Naive thymus-derived CD4-positive, alpha-beta T cell (primary cell): ENCODE results near the gene LRP3. TPM values are rescaled to one million over a fixed set of nuclear protein-coding genes. Genes with fewer than 3 reads are reported as not detected.

Experiments
- ATAC-seq: fragments of 150-1000 bp; cut with Tn5 transposase; 2 replicates; pipeline ENCODE4 v1.10.0; 2021; ENCODE audit warnings: mild to moderate bottlenecking, moderate library complexity
- CTCF ChIA-PET: fragments of 350-600 bp; sonication (Branson Sonifier 250); formaldehyde crosslinking; loops from one replicate; lab custom pipeline; 2021; ENCODE audit warnings: antibody characterized with exemption; lab: Charles Lee
- POLR2A ChIA-PET: fragments of 350-600 bp; sonication (Branson Sonifier 250); formaldehyde crosslinking; loops from one replicate; lab custom pipeline; 2021; ENCODE audit warnings: antibody characterized with exemption, inconsistent platforms; lab: Charles Lee
- DNase-seq, 9 donors: peaks; one replicate each; pipeline versions ENCODE4 v3.0.0 to v3.0.0-alpha.2; 2020 to 2022; ENCODE audit warnings: mixed read lengths in 1 of 9
- H3K27ac ChIP-seq: one replicate; pipeline ENCODE4 v1.7.0; 2013; ENCODE audit warnings: mild to moderate bottlenecking, low read depth, low read length, moderate library complexity
- H3K27me3 ChIP-seq, 2 donors: one replicate each; pipeline ENCODE4 v1.7.0; 2013; ENCODE audit warnings: low read length in 2 of 2, mild to moderate bottlenecking in 2 of 2, moderate library complexity in 2 of 2; ENCODE audit not compliant: control insufficient read depth in 2 of 2, insufficient read depth in 2 of 2
- H3K36me3 ChIP-seq, 3 experiments: 1 replicate in 2 of 3; 2 replicates in 1 of 3; pipeline ENCODE4 v1.7.0; 2013; ENCODE audit warnings: low read length in 3 of 3, mild to moderate bottlenecking in 3 of 3, moderate library complexity in 1 of 3; ENCODE audit not compliant: insufficient read depth in 3 of 3, control insufficient read depth in 2 of 3
- H3K4me1 ChIP-seq, 2 donors: one replicate each; pipeline ENCODE4 v1.7.0; 2013; ENCODE audit warnings: low read length in 2 of 2, mild to moderate bottlenecking in 2 of 2, moderate library complexity in 1 of 2; ENCODE audit not compliant: control insufficient read depth in 2 of 2, insufficient read depth in 2 of 2
- H3K4me3 ChIP-seq: 2 replicates; pipeline ENCODE4 v1.7.0; 2013; ENCODE audit warnings: mild to moderate bottlenecking, low read length
- H3K9me3 ChIP-seq, 3 experiments: 1 replicate in 2 of 3; 2 replicates in 1 of 3; pipeline ENCODE4 v1.7.0; 2013; ENCODE audit warnings: low read length in 3 of 3; ENCODE audit not compliant: control insufficient read depth in 2 of 3
- H3K27ac Mint-ChIP-seq, 9 donors: one replicate each; pipeline ENCODE4 v1.8.0; 2020 to 2022; ENCODE audit warnings: mixed read lengths in 9 of 9, mild to moderate bottlenecking in 8 of 9, moderate library complexity in 5 of 9, inconsistent platforms in 2 of 9
- H3K27me3 Mint-ChIP-seq, 5 donors: one replicate each; pipeline ENCODE4 v1.8.0; 2021 to 2022; ENCODE audit warnings: mixed read lengths in 5 of 5, mild to moderate bottlenecking in 1 of 5
- H3K36me3 Mint-ChIP-seq, 5 donors: one replicate each; pipeline ENCODE4 v1.8.0; 2020 to 2022; ENCODE audit warnings: mixed read lengths in 5 of 5, mild to moderate bottlenecking in 3 of 5, inconsistent platforms in 1 of 5
- H3K4me1 Mint-ChIP-seq, 7 donors: one replicate each; pipeline ENCODE4 v1.8.0; 2020 to 2022; ENCODE audit warnings: mixed read lengths in 7 of 7, mild to moderate bottlenecking in 3 of 7, inconsistent platforms in 1 of 7
- H3K4me3 Mint-ChIP-seq, 10 donors: one replicate each; pipeline ENCODE4 v1.8.0; 2020 to 2022; ENCODE audit warnings: mild to moderate bottlenecking in 10 of 10, mixed read lengths in 10 of 10, moderate library complexity in 6 of 10, inconsistent platforms in 2 of 10
- H3K9me3 Mint-ChIP-seq, 11 donors: one replicate each; pipeline ENCODE4 v1.8.0; 2020 to 2022; ENCODE audit warnings: mixed read lengths in 11 of 11, mild to moderate bottlenecking in 4 of 11, inconsistent platforms in 1 of 11, moderate library complexity in 1 of 11
- intact Hi-C, 2 donors: fragments of 100-400 bp; cut with micrococcal nuclease; formaldehyde crosslinking; loops; one replicate each; pipeline ENCODE4 v1.15.1; 2023
- polyA plus RNA-seq, 2 donors: library from polyadenylated mRNA; unstranded; fragments of 300-500 nt; fragmentation: Illumina TruSeq; gene quantifications; one replicate each; pipeline ENCODE4 v1.2.3, GENCODE V29; 2021
- total RNA-seq, 6 experiments: library from RNA in 5 of 6; stranded (reverse) in 5 of 6; gene quantifications; 1 replicate in 5 of 6; 2 replicates in 1 of 6; pipeline ENCODE4 v1.2.3 and lab custom pipeline; 2021 to 2026

The LRP3 gene
- total and polyA plus RNA-seq, 7 experiments from 2014 or later, result 0.34 to 2.6 (median 0.40) TPM; not detected in 3

- Histone ChIP-seq H3K9me3 (peaks cover 0 to 10% (median 0%) of the 10 kb centered on the region in 3 experiments), H3K4me1 (peaks cover 3 to 7% of the 10 kb centered on the region in 2 donors), H3K4me3 (no peak overlapping the region), H3K27me3 (peaks cover 7 to 10% of the 10 kb centered on the region in 2 donors), H3K27ac (no peak overlapping the region), H3K36me3 (no peaks in the 10 kb centered on the region)
- CTCF ChIA-PET, result interaction anchor here (1.4 kb wide), 1 partner anchor 181 kb away, joined by 3 read pairs; no protein-coding TSS in a partner anchor
- peaks cover 56 to 70% (median 64%) of the 10 kb centered on the region in 5 donors for H3K27me3 Mint-ChIP-seq
- intact Hi-C loops, result no loop called here
- no peak overlapping the region for H3K27ac Mint-ChIP-seq
- ATAC-seq (peak; percentile 63), DNase-seq (no peak)
- POLR2A ChIA-PET, result no interaction called here
- H3K36me3 Mint-ChIP-seq, result peaks cover 0 to 26% (median 9%) of the 10 kb centered on the region in 5 donors
- H3K9me3 Mint-ChIP-seq, result peaks cover 9 to 37% (median 19%) of the 10 kb centered on the region in 11 donors
- H3K4me1 Mint-ChIP-seq, result peaks cover 0 to 13% (median 8%) of the 10 kb centered on the region in 7 donors
- peak overlapping the region in 9 of 10 donors; percentile 63 to 86 (median 74) for H3K4me3 Mint-ChIP-seq
These were observed 32.6 kb downstream of the LRP3 start for GRCh38 chr19:33226550-33227241.

GRCh38 chr19:33227242-33227650, 33.1 kb downstream of the LRP3 start:
- DNase-seq, result no peak
- peaks cover 0 to 13% (median 8%) of the 10 kb centered on the region in 7 donors for H3K4me1 Mint-ChIP-seq
- peaks cover 0 to 26% (median 9%) of the 10 kb centered on the region in 5 donors for H3K36me3 Mint-ChIP-seq
- ATAC-seq, result no peak
- Histone ChIP-seq H3K27me3 (peaks cover 7 to 10% of the 10 kb centered on the region in 2 donors), H3K4me1 (peaks cover 3 to 7% of the 10 kb centered on the region in 2 donors), H3K36me3 (no peaks in the 10 kb centered on the region), H3K27ac (no peak overlapping the region), H3K9me3 (peaks cover 0 to 10% (median 0%) of the 10 kb centered on the region in 3 experiments), H3K4me3 (no peak overlapping the region)
- CTCF ChIA-PET, result interaction anchor here (1.0 to 1.4 kb wide), 2 partner anchors 180 to 186 kb away, joined by 3 read pairs; no protein-coding TSS in a partner anchor
- peaks cover 56 to 69% (median 64%) of the 10 kb centered on the region in 5 donors for H3K27me3 Mint-ChIP-seq
- intact Hi-C loops, result no loop called here
- H3K27ac Mint-ChIP-seq, result no peak overlapping the region
- POLR2A ChIA-PET, result no interaction called here
- H3K4me3 Mint-ChIP-seq, result peak overlapping the region in 9 of 10 donors; percentile 5 to 79 (median 68)
- peaks cover 9 to 37% (median 19%) of the 10 kb centered on the region in 11 donors for H3K9me3 Mint-ChIP-seq

GRCh38 chr19:33227870-33228599, 33.9 kb downstream of the LRP3 start:
- peaks cover 0 to 13% (median 8%) of the 10 kb centered on the region in 7 donors for H3K4me1 Mint-ChIP-seq
- peaks cover 9 to 37% (median 19%) of the 10 kb centered on the region in 11 donors for H3K9me3 Mint-ChIP-seq
- H3K36me3 Mint-ChIP-seq, result peaks cover 0 to 26% (median 9%) of the 10 kb centered on the region in 5 donors
- Histone ChIP-seq H3K36me3 (no peaks in the 10 kb centered on the region), H3K27me3 (peaks cover 7 to 10% of the 10 kb centered on the region in 2 donors), H3K4me3 (no peak overlapping the region), H3K4me1 (peaks cover 3 to 7% of the 10 kb centered on the region in 2 donors), H3K27ac (no peak overlapping the region), H3K9me3 (peaks cover 0 to 10% (median 0%) of the 10 kb centered on the region in 3 experiments)
- H3K4me3 Mint-ChIP-seq, result peak overlapping the region in 3 of 10 donors; percentile 4 to 59 (median 5)
- intact Hi-C loops, result no loop called here
- DNase-seq (no peak), ATAC-seq (no peak)
- POLR2A ChIA-PET, result interaction anchor here (0.7 kb wide), 1 partner anchor 146 kb away, joined by 3 read pairs; no protein-coding TSS in a partner anchor
- CTCF ChIA-PET, result interaction anchor here (1.0 to 1.4 kb wide), 2 partner anchors 179 to 186 kb away, joined by 3 read pairs; no protein-coding TSS in a partner anchor
- H3K27me3 Mint-ChIP-seq, result peaks cover 51 to 61% (median 57%) of the 10 kb centered on the region in 5 donors
- H3K27ac Mint-ChIP-seq, result no peak overlapping the region

DNA sequence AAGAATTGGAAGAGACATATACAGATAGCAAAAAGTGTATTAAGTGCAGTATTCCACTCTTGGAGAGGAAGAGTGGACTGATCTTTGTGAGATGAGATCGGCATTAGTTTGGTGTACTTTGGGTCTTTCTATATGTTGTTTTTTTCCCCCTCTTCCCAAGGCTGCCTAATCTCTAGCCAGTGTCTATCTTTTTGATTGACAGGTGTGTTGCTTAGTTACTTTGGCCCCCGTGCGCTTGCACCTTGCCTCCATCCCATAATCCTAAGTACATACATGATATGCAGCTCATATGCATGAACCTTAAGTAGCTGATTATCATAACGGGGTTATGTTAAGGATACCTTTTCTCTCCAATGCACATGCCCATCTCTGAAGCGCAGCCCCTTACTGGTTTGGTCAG, 35.8 kb downstream of the LRP3 start:
- H3K36me3 Mint-ChIP-seq, result peaks cover 0 to 26% (median 9%) of the 10 kb centered on the region in 5 donors
- no peaks in the 10 kb centered on the region for H3K36me3 ChIP-seq
- intact Hi-C loops, result loop anchor here in 1 of 2 donors (10.0 kb wide), 1 partner anchor 75 kb away; the partner anchor contains the start of gene CEBPA
- H3K27ac ChIP-seq, result no peak overlapping the region
- POLR2A ChIA-PET, result no interaction called here
- no peak for ATAC-seq
- peaks cover 7% of the 10 kb centered on the region in 2 donors for H3K27me3 ChIP-seq
- H3K27ac Mint-ChIP-seq, result no peak overlapping the region
- H3K4me1 Mint-ChIP-seq, result peaks cover 0 to 11% (median 8%) of the 10 kb centered on the region in 7 donors
- peaks cover 36 to 49% (median 44%) of the 10 kb centered on the region in 5 donors for H3K27me3 Mint-ChIP-seq
- no peak overlapping the region for H3K4me3 ChIP-seq
- H3K9me3 Mint-ChIP-seq, result peaks cover 9 to 37% (median 19%) of the 10 kb centered on the region in 11 donors
- CTCF ChIA-PET, result no interaction called here
- peaks cover 3 to 7% of the 10 kb centered on the region in 2 donors for H3K4me1 ChIP-seq
- no peak for DNase-seq
- H3K4me3 Mint-ChIP-seq, result no peak overlapping the region
- peaks cover 0 to 10% (median 0%) of the 10 kb centered on the region in 3 experiments for H3K9me3 ChIP-seq

DNA sequence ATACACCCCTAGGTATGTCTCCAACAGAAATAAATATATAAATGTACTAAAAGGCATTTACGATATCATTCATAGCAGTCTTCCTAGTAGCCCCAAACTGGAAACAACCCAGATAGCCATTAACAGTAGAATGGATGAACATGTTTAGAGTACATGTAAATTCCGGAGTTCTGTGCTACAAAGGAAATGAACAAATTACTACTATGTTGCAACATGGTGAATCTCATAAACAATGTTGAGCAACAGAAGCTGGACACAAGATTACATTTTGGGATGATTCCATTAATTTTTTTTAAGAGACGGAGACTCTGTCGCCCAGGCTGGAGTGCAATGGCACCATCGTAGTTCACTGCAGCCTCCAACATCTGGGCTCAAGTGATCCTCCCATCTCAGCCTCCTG, 37.4 kb downstream of the LRP3 start:
- Histone ChIP-seq H3K27me3 (peaks cover 5 to 7% of the 10 kb centered on the region in 2 donors), H3K36me3 (no peaks in the 10 kb centered on the region), H3K9me3 (peaks cover 0 to 10% (median 0%) of the 10 kb centered on the region in 3 experiments), H3K27ac (no peak overlapping the region), H3K4me3 (no peak overlapping the region), H3K4me1 (peaks cover 0 to under 1% of the 10 kb centered on the region in 2 donors)
- no peak for ATAC-seq
- Mint-ChIP-seq H3K36me3 (peaks cover 0 to 22% (median 5%) of the 10 kb centered on the region in 5 donors), H3K27me3 (peaks cover 26 to 39% (median 36%) of the 10 kb centered on the region in 5 donors), H3K4me3 (no peak overlapping the region), H3K4me1 (peaks cover 0 to 5% (median 0%) of the 10 kb centered on the region in 7 donors), H3K9me3 (peaks cover 9 to 34% (median 19%) of the 10 kb centered on the region in 11 donors), H3K27ac (no peak overlapping the region)
- ChIA-PET POLR2A (no interaction called here), CTCF (no interaction called here)
- intact Hi-C loops, result loop anchor here in 1 of 2 donors (10.0 kb wide), 1 partner anchor 73 kb away; the partner anchor contains the start of gene CEBPA
- DNase-seq, result no peak

DNA sequence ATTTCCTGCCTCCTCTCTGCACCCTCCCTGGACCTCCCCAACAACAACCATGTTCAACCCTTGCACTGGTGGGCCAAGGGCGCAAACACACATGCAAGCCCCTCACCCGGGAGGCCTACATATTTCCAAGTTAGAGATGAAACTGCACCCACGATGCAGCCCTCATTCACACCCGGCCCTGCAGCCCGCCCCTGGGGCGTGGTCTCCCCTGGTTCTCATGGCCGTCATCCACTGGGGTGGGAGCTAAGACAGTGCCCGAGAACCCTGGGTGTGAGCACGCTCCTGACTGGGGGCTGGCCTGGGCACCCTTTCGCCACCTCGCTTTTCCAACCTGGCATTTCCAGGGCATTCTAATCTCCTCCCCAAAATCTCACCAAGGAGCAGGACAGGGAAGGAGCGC, 38.5 kb downstream of the LRP3 start:
- no peak overlapping the region for H3K4me3 ChIP-seq
- H3K27me3 ChIP-seq, result peaks cover 0 to 2% of the 10 kb centered on the region in 2 donors
- Mint-ChIP-seq H3K4me1 (peaks cover 0 to 3% (median 0%) of the 10 kb centered on the region in 7 donors), H3K27me3 (peaks cover 19 to 31% (median 28%) of the 10 kb centered on the region in 5 donors), H3K36me3 (peaks cover 0 to 17% (median 3%) of the 10 kb centered on the region in 5 donors), H3K27ac (no peak overlapping the region), H3K9me3 (peaks cover 7 to 28% (median 15%) of the 10 kb centered on the region in 11 donors), H3K4me3 (no peak overlapping the region)
- no peak overlapping the region for H3K27ac ChIP-seq
- no peaks in the 10 kb centered on the region for H3K4me1 ChIP-seq
- intact Hi-C loops, result loop anchor here in 1 of 2 donors (10.0 kb wide), 1 partner anchor 72 kb away; the partner anchor contains the start of gene CEBPA
- POLR2A ChIA-PET, result no interaction called here
- ATAC-seq, result no peak
- DNase-seq, result no peak
- peaks cover 0 to 4% (median 0%) of the 10 kb centered on the region in 3 experiments for H3K9me3 ChIP-seq
- CTCF ChIA-PET, result no interaction called here
- H3K36me3 ChIP-seq, result no peaks in the 10 kb centered on the region
